Fibroblast of skin of scalp (primary cell): Measurements from ENCODE around the gene ZACN. TPM values are rescaled to one million over a fixed set of nuclear protein-coding genes. Genes with fewer than 3 reads are reported as not detected.
"Not testable (repeated sequence)": the region's sequence is repeated elsewhere in the genome, so short reads cannot be mapped to it uniquely, and the experiment has no call there.

Experiments
- DNase-seq: peaks from one replicate; pipeline ENCODE4 v3.0.0-alpha.2; 2013
- polyA plus RNA-seq, 2 experiments: library from polyadenylated mRNA; unstranded; fragments of 120-200 nt; gene quantifications; one replicate each; pipeline ENCODE4 v1.2.1, GENCODE V29; 2013; ENCODE audit not compliant: insufficient read length in 2 of 2

The ZACN gene
- polyA plus RNA-seq (2013, experiment 1 of 2; ENCODE audit: insufficient read length), result 7.2 TPM
- 6.2 TPM for polyA plus RNA-seq (2013, experiment 2 of 2; ENCODE audit: insufficient read length)

- DNase-seq, result no peak
Observed at GRCh38 chr17:76078860-76079534, at the start of gene ZACN. ZACN (plus strand) TSS chr17:76079182; CDS start chr17:76079265, 83 bp downstream.

DNA sequence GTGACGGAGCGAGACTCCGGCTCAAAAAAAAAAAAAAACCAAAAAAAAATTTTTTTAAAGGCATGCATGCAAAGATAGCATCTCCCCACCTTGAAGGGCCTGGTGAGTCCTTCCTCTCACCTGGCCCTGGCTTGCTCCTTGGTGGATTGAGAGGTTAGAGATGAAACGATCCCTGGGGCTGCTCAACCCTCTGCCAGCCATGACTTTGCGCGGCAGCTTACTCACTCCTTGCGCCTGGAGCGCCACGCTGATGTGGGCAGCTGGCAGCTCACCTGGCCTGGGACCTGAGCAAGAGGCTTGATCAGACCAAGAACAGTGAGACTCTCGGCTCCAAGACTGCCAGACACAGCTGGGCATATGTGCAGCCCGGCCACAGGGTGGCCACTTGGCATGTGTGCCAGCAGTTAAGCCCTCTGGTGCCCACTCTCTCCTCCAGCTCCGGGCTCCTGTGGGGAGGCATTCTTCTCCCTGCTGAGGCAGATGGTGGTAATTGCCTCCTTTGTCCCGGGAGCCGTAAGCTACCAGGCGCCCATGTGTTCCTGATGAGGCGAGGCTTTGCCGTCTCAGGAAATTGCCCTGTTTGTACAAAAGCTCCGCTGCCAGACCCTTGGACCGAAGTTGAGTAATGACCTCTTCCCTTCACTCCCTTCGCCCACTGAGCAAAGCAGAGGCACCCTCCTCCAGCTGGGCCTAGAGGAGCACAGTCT is 46.8 kb upstream of the ZACN start:
- no peak for DNase-seq

DNA sequence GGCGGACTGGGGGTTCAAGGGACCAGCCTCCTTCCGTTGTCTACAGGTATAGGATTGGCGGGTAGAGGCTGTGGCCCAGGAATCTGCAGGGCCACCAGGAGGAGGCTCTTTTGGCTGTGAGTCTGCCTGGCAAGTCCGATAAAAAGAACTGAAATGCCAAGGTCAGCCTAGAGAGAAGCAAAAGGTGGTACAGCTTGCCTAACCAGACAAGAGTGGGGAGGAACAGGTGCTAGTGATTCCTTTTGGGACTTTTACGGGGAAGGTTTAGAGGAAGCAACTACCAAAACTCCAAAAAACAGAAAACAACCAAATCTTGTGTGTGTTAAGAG is 46.2 kb upstream of the ZACN start:
- DNase-seq, result no peak

- DNase-seq, result no peak
Observed at GRCh38 chr17:76033139-76033538, 45.8 kb upstream of the ZACN start.

GRCh38 chr17:76034428-76035350 is 44.3 kb upstream of the ZACN start:
- peak; percentile 15 for DNase-seq

- DNase-seq, result no peak
Observed at GRCh38 chr17:76036497-76037261, 42.3 kb upstream of the ZACN start.

- DNase-seq, result peak; percentile 17
Observed at GRCh38 chr17:76038050-76038449, 40.9 kb upstream of the ZACN start.

- DNase-seq, result no peak
Observed at GRCh38 chr17:76039121-76039520, 39.9 kb upstream of the ZACN start.

DNA sequence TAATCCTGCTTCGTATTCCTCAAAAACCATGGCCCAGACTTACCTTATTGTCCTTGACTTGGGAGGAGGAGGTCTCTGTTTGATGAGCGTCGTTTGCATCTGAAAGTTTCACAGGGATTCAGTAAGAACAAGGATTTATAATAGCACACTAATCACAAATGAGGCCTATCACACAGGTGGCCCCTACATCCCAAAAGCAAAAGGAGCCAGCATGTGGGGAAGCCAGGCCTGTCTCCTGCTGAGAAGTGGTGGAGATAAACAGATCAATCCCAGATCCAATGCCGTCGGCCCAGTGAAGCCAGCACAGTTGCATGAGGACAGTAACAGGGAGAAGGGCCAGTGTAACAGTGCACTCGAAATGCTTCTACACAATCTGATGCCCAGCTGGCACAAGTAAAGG is 38.6 kb upstream of the ZACN start:
- no peak for DNase-seq

GRCh38 chr17:76042868-76043267 is 36.1 kb upstream of the ZACN start:
- DNase-seq, result not testable (repeated sequence)

- not testable (repeated sequence) for DNase-seq
Observed at GRCh38 chr17:76044475-76045007, 34.4 kb upstream of the ZACN start.

- no peak for DNase-seq
Observed at GRCh38 chr17:76046064-76046463, 32.9 kb upstream of the ZACN start.

DNA sequence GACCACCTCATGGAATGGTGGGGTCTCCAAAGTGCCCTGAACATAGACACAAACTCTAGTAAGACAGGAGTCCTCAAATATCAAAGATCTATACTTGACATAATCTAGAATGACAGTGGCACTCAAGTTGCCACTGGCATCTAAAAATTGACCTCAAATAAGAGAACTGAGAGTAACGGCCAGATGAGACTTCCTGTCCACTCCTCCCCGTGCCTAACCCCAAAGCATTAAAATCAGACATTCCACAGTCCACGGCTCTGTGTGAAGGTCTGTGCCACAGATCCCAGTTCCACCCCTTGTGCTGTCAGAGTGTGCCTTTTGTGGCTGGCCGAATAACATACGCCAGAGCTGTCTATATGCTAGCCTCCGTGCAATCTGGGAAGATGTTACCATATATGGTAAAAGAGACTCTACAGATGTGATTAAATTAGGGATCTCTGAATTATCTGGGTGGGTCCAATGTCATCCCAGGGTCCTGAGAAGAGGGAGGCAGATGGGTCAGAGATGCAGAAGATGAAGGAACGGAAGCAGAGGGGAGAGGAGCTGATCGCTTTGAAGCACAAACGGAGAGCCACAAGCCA is 30.9 kb upstream of the ZACN start:
- DNase-seq, result no peak

DNA sequence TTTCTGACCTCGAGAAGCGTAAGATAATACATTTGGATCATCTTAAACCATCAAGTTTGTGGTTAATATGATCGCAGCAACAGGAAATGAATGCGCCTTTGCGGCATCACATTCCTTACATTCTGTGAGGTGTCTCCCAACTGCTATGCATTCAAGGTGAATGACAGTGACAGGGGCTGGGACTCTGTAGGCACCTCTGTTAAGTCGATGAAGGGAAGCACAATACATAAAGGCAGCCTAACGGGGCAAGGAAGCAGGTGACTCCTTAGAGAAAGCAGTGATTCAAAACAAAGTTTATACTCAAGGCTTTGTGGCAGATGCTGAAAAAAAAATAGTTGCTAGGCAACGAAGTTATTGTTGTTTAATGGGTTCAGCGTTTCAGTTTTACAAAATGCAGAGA is 30.3 kb upstream of the ZACN start:
- DNase-seq, result peak; percentile 27

GRCh38 chr17:76049239-76049638 is 29.7 kb upstream of the ZACN start:
- DNase-seq, result no peak

- DNase-seq, result no peak
Observed at GRCh38 chr17:76049836-76050537, 29.0 kb upstream of the ZACN start.

DNA sequence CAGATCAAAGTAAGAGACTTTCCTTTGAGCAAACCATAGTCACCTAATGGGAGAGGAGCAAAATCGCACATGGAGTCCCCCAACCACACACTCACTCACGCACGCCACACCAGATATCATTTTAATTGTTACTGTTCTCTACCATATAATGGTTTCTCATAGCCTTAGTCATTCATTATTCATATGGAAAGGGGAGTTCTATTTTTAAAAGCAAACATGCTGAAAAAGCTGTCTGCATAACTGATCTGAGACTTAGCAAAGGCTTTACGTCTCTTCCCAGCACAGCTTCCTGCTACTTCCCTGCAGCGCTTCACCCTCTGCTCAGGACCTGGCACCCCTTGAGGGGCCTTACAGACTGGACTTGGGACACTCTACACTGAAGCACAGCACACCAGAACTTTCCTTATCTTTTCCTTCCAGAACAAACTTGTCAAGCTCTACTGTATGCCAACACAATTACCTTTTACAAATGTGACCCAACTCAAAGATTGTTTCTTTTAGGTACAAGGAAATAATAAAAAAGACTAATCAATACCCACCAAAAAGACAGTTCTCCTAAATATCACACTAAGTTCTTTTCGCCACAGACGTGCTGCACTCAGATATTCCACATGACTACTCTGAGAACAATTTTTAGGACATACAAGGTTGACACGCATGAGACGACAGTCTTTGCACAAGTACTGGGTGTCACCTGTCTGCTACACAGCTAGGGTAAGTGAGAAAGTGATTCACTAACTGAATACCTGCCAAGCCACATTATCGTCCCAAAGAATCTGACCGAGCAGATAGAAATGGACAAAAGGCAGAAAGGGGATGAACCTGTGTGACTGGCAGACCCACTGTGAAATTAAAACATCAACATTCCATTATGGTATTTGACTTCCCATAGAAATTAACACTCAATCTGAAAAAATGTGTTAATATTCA is 28.2 kb upstream of the ZACN start:
- no peak for DNase-seq

- DNase-seq, result no peak
Observed at GRCh38 chr17:76051561-76051960, 27.4 kb upstream of the ZACN start.

DNA sequence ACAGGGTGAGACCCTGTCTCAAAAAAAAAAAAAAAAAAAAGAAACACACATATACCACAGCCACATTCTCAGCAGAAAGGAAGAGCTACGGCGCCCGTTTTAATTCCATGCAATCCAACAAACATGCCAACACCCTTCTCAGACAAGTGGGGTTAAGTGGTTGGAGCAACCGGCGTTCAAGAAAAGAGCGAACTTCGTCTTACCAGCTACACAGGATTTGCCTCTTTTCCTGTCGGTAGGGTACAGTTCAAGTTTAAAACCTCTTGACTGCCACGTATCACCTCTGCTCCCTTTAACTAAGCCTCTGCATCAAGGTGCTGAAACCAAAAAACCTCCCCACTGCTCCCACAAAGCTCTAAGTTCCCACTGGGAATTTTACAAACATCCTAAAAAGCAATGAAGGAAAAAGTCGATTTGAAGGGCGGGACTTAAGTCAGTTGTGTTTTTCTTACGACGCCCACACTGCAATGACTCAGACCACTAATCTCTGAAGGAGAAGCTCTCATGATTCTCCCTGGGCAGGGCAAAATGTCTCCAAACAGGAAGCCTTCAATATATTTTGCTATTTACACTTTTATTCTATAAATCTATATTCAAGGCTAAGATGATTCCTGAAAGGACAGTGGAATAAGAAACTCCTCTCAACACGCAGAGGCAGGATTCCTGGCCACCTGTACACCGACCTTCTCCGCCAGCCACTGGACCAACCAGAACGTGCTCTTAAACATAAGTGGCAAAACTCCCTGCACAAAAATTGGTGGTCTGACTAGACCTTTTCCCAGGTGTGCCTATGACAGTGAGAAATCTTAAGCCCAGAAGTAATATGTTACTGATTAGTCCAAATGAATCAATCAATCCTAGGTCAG is 25.5 kb upstream of the ZACN start:
- DNase-seq, result peak; percentile 49
